Measurements from ENCODE around the gene DNAJC5G.

GRCh38 chr2:27231921-27232320, 43.3 kb upstream of the DNAJC5G start:
- TF ChIP-seq CTCF (IDR thresholded peaks at IDR 0.05; ENCODE audit: low read length) (no peak), EZH2phosphoT487 (IDR thresholded peaks at IDR 0.05; ENCODE audit: low read length) (no peak), EZH2 (optimal IDR thresholded peaks at IDR 0.05; ENCODE audit: low read depth, low read length) (no peak)
